GM18870 (cell line): ENCODE measurements around the gene MEGF8.

ENCODE experiments used
- ATAC-seq: cut with Tn5 transposase; IDR thresholded peaks from one replicate; pipeline ENCODE4 v1.9.1; 2021; ENCODE audit warnings: moderate library complexity; ENCODE audit not compliant: unreplicated experiment

MEGF8 gene, protein sequence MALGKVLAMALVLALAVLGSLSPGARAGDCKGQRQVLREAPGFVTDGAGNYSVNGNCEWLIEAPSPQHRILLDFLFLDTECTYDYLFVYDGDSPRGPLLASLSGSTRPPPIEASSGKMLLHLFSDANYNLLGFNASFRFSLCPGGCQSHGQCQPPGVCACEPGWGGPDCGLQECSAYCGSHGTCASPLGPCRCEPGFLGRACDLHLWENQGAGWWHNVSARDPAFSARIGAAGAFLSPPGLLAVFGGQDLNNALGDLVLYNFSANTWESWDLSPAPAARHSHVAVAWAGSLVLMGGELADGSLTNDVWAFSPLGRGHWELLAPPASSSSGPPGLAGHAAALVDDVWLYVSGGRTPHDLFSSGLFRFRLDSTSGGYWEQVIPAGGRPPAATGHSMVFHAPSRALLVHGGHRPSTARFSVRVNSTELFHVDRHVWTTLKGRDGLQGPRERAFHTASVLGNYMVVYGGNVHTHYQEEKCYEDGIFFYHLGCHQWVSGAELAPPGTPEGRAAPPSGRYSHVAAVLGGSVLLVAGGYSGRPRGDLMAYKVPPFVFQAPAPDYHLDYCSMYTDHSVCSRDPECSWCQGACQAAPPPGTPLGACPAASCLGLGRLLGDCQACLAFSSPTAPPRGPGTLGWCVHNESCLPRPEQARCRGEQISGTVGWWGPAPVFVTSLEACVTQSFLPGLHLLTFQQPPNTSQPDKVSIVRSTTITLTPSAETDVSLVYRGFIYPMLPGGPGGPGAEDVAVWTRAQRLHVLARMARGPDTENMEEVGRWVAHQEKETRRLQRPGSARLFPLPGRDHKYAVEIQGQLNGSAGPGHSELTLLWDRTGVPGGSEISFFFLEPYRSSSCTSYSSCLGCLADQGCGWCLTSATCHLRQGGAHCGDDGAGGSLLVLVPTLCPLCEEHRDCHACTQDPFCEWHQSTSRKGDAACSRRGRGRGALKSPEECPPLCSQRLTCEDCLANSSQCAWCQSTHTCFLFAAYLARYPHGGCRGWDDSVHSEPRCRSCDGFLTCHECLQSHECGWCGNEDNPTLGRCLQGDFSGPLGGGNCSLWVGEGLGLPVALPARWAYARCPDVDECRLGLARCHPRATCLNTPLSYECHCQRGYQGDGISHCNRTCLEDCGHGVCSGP (N-terminal part only)

DNA sequence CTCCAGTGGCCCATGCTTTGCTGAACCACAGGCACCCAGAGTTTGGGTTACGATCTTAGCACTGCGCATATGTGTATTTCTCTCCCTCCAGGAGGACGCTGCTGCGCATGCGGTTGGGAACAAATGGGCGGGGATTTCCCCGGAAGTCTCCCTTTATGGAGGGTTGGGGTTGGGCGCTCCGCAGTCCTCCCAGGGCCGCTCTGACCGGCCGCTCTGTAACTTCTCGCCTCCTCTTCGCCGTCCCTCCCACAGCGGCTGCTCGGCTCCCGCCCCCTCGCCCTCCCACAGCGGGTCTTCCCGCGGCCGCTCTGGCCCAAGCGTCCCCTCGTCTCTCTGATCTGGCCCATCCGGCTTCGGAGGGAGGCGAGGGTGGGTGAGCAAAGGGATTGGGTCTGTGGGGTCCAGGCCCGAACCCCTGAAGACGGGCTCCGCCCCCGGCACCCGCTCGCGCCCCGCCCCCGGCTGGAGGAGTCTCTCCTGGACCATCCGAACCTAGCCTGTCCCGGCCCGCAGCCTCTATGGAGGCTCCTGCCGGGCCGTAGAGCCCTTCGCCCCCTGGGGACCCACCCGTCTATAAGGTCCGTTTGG is at the start of gene MEGF8:
Gene MEGF8 (plus strand): TSS at position 328 of the 588 bp plus-strand sequence. CDS start 609 bp downstream, outside the sequence.
- peak; percentile 95 for ATAC-seq

DNA sequence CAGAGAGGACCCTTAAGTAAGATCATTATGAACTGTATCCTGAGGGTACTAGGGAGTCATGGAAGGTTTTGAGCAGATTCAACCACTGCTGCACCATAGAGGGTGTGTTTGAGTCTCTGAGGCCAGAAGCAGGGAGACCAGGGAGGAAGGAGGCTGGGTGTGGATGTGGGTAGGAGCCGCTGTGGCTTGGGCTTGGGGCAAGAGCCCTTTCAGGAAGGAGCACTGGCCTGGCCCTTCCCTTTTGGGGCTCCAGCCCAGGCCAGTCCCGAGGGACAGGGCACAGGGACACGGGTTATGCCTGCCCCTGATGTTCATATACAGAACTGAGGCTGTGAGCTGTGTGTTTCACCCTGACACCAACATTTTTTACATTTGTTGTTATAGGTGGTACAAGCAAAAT is 49.2 kb upstream of the MEGF8 start:
- no peak for ATAC-seq

DNA sequence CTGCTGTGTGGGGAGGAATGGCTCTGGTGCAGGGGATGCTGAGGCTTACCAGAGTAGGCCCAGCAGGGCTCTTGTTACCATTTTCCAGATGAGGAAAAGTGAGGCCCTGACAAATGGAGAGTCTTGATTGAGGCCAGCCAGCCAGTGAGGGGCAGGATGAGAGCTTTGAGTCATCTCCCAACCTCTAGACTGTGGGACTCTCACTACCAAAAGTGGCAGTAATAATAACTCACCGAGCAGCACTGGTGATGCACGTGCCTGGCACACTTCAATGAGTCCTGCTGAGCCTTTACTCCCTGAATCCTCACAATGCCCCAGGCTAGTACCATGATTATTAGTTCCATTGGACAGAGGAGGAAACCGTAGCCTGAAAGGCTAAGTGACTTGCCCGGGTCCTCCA is 48.6 kb upstream of the MEGF8 start:
- ATAC-seq = no peak

DNA sequence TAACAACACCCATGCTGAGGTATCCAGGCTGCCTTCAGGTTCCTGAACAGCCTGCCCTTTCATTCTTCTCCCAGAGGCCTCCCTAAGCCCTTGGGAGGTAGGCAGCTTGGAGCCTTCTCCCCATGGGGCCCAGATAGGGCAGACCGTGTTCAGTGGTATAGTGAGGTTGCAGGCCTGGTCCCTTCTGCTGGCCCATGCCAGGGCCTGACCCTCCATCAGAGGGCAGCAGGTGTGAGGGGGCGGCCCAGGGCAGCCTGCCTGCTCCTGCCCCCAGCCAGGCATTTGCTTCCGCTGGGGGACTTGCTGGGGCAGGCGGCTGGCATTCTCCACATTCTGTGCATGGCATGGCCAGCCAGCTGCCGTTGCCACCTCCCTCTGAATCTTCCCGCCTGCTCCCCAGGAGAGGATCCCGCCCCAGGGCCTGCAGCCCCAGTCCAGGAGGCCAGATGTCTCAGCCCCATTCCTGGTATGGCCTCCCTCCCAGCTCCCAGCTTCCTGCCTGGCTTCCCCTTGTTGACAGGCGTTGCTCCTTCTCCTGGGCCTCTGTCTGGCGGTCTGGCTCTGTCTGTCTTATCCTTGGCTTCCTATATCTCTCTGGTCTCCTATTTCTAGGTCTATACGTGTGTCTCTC is 47.5 kb upstream of the MEGF8 start:
- ATAC-seq = no peak

DNA sequence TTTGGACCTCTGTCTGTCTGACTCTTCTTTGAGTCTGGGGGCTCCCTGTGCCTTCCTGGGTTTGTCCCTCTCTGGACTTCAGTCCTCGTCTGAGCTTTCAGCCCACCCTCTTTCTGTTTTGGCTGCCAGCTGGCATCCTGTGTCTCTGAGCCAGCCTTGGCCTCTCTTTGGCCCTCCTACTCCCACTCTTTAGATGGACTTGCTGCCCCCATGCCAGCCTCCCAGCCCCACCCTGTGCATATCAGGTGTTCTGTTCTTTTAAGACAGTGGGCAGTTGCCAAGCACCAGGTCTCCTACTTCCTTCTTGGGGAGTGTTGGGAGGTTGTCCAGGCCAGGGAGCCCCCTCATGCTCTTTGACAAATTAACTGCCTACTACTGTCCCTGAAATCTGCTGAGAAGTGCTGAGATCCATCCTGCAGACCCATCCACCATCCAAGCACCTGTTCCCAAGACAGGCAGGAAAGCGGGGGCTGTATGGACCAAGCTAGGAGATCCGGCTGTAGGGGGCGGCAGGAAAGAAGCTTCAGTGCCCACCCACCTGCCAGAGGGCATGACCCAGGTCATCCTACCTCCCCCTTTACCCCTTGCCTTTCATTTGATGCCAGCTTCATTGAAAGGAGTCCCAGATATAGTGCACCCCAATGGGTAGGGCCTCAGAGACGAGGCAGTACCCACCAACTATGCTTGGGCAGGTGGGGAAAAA is 46.8 kb upstream of the MEGF8 start:
- no peak for ATAC-seq

DNA sequence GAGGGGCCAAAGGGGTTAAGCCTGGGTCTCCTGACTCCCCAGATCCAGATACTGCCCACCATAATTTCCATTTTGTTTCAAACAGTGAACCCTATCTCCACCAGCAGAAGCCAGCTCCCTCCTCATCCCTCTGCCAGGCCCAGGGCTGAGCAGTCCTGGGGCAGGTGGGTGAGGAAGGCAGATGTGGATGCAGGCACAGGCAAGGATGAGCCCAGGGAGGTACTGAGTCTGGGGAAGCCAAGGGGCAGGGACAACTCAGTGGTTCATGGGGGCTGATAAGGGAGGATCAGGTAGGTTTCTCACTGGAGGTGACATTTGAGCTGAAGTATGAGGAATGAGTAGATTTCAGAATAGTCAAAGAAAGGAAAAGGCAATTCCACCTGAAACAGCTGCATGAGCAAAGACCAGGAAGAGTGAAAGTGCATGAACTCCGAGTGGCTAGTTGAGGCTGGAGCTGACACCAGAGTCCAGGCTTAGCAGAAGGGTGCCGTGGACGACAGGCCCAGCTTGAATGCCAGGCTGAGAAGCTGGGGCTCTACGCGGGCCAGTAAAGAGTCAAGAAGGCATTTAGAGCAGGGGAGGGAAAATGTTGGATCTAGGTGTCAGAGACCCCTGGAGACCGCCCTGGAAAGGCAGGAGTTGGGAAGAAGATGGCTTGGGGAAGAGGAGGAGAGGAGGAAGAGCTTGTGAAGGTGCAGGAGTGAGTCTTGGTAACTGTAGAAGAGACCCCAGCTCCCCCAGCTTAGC is 46.1 kb upstream of the MEGF8 start:
- ATAC-seq = no peak

DNA sequence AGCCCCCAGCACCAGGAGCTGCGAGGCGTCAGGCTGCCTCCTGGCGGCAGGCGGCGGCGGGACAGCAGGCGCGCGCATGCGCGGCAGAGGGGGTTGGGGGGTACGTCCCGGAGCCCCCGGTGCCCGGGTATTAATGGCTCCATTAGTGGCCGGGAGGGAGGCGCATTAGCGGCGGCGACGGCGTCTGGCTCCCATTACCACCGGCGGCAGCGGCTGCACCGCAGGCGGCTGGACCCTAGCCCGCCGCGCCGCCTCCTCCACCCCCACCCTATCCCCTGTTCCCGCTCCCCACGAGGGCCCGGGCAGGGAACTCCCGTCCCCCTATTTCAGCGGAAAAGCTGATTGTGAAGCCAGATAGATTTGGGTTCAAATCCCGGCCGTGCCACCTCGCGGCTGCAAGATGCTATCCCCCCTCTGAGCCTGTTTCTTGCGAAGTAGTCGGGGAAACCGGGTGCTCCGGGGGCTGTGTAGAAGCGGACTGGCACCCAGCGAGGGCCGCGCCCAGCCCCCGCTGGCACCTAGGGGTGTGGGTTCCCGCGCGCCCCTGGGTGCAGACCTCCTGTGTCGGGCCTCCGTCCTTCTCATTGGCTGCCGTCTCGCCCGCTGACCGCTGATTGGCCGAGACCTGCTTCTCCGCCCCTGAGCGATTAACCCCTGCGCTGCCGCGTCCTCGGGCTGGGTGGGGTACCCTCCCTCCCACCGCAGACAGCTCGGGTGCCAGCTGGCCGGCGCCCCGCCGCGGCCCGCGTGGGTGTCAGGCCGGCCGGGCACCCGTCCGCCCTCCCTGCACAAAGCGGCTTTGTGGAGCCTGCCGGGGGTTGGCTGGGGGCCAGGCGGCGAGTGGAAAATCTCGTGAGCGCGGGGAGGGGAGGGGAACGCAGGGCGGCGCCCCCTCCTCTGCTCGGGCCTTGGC is 45.3 kb upstream of the MEGF8 start:
- no peak for ATAC-seq

DNA sequence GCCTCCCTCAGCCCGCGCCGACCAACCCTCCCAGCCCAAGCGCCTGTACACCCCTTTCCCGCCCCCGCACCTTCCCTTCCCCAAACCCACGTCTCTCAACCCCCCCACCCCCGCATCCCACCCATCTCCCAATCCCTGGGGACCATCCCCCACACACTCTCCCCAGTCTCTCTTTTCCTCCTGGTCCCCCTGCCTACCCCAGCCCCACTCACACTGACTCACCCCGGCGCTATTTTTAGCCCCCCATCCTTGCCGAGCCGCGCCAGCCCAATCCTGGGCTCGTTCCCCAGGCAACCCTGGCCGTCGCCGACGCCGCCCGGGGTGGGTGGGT is 44.7 kb upstream of the MEGF8 start:
- no peak for ATAC-seq

DNA sequence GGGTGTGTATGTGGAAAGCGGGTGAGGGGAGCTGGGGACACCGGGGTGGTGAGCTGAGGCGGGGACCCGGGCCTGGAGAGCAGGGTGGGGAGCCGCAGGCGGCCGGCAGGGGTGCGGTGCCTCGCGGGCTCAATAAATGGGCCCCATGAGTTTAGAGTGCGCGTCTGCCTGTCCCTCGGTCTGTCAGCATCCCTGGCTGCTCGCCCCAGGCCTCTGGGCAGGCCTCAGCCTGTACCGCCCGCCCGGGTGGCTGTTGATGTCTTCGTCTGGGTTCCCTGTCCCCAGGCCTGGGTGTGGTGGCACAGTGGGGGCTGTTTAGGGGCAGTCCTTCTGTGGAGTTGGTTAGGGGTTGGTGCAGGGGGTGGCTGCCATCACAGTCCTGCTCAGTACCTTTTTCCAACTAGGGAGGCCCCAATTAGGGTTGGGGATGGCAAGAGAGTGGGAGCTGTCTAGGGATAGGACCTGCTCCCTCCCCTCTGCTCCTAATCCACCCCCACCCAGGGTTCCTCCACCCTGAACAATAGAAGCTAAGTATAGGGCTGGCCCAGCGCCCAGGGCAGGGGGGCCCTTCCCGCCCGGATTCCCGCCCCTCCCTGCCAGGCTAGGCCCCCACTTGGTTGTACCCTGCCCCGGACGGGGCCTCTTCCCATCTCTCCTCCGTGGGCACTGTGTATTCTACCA is 44.1 kb upstream of the MEGF8 start:
- ATAC-seq = no peak

DNA sequence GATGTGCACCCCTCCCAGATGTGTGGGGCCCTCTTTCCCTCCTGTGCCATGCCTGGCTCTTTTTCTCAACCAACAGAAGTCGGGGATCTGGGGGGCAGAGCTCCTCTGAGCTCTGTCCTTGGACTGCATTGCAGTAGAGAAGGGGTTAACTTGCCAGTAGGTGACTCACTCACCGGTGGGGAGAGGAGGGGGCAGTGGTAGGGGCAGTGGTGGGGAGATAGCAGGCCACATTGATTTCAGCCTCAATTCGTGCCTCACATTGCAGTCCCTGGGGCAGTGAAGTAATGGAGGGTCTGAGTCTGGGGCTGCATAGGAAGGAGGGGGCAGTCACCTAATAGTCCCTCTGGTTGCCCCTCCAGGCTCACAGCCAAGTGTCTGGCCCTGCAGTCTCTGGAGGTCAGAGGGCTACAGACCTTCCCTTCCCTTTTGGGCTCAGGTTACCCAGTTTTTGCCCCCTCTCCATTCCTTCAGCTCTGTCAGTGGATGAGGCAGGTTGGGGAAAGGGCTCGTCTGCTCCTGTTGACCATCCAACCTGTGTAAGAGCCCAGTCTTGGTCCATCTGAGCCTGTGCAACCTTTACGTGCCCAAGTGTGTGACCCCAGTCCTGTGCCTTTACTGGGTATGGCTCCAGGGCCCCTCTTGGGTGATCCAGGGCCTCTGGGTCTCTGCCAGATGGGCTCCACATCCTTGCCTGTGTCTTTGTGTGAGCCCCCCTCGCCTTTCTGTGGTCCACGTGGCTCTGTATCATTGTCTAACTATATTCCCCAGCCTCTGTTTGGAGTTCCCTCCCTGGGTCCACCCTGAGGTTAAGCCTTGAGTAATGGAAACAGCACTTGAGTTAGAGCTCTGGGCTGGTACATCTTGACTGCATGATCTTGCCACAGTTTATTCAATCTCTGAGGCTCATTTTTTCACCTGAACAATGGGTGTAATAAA is 43.3 kb upstream of the MEGF8 start:
- no peak for ATAC-seq

DNA sequence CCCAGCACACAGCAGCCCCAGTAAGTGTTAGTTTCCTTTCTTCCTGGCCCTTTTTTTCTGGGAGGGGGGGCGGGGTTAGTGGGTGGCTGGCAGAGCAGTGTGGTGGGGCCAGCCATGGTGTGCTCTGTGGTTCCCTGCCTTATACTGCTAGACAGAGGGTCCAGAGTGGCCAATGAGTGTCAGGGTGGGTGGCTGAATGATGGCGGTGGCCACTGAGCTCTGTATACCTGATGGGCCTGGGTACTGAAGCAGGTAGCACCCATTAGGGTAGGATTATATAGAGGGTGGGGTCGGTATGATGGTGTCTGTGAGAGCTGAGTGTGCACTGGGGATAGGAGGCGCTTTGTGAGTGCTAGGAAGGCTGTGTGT is 42.6 kb upstream of the MEGF8 start:
- no peak for ATAC-seq

DNA sequence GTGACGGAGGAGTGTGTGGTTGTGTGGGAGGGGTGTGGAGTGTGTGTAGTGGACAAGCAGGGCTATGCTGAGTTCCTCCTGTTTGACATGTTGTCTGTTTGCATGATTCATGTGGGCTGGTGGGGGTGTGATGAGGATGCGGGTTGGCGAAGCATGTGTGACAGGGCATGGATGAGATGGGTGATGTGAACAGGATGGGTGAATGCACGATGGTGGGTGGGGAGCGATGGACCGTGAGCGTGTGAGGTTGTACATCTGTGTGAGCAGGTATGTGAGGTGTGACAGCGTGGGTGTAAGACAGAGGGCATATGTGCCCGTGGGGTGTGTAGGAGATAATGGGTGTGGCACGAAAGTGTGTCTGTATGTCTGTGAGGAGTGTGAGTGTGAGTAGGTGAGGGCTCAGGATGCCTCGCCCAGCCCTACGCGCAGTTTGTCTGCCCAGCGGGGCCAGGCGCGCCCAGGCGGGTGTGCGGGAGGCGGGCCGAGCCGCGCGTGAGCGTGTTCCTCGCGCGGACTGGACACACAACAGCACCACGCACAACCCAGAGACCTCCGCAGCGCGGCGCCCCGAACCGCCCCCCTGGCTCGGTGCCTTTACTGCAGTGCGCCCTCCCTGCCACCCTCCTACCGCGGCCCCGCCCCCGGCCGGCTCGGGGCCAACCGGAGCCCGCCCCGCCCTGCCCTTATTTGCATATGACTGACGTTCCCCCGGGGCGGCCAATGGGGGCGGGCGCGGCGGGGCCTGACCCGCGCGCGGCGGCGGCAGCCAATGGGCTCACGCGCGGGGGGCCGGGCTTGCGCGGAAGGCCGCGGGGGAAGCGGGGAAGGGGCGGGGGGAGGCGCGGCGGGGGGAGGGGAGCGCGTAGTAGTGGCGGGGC is 42.0 kb upstream of the MEGF8 start:
- peak; percentile 33 for ATAC-seq

DNA sequence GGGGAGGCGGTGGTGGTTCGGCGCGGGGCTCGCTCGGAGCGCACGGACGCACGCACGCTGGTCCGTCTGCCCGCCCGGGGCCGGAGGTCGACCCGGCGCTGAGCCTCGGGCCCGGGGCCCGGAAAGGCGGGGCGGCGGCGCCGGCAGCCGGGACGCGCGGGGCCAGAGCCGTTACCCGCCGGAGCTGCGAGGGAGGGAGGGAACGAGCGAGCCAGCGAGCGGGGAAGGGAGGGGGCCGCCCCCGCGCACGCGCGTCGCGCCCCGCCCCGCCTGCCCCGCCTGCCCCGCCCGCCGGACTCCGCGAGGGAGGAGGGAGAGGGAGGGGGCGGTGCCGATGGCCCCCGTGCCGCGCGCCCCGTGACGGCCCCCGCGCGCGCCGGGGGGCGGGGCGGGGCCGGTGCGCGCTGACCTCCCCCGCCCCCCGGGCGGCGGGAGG is 41.4 kb upstream of the MEGF8 start:
- no peak for ATAC-seq

DNA sequence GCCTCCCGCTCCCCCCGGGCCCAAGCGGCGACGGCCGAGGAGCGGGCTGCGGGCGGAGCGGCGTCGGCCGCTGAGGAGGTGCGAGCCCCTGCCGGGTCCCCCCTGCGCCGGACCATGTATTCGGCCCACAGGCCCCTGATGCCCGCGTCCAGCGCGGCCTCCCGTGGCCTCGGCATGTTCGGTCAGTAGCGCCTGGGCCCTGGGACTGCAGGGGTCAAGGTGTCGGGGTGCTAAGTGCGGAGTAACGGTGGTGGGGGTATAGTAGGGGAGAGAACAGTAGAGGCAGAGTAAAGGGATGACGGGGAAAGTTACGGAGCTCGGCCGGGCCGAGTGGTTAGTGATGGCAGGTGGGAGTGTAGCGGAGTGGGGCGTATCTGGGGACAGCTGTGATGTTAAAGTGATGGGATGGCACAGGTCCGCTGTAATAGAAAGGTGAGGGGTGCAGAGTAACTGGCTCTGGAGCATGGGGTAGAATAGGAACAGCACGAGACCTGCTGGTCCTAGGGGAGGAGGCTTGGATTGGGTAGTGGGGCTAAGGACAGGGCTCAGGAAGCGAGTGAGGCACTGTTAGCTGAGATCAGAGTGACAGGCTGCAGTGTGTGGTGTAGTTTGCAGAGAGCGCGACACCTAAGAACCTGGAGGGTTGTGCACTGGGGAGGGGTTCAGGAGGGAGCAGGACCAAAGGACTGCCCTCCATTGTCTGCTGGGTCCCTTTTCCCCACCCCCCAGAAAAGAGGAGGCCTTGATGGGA is 40.7 kb upstream of the MEGF8 start:
- ATAC-seq = no peak

DNA sequence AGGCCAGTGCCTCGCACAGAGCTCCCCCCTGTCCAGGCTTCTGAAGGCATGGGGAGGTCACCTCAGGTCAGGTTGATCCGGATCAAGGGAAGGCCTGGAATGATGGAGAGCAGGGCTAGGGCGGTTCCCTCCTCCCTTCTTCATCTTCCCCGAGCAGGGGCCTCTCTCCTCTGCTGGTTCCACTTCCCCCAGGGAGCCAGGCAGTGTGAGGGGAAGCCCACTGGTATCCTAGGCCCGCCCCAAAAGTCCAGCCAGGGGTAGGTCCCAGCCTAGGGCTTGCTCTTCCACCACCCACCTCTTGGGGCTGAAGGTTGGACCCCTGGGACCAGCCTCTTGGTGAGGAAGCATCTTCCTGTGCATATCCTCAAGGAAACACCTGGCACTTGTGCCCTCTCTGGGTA is 39.9 kb upstream of the MEGF8 start:
- ATAC-seq = no peak
